Subcutaneous abdominal adipose tissue (tissue), 5 donors: ENCODE data around the gene TALDO1.

Experiments
- H3K27ac ChIP-seq: one replicate; pipeline ENCODE4 v1.7.0; 2013; ENCODE audit warnings: low read depth, mild to moderate bottlenecking, inconsistent platforms, low read length, moderate library complexity
- H3K27me3 ChIP-seq, 5 donors: one replicate each; pipeline ENCODE4 v1.7.0; 2013; ENCODE audit warnings: low read length in 5 of 5, inconsistent platforms in 1 of 5; ENCODE audit not compliant: control insufficient read depth in 5 of 5, insufficient read depth in 4 of 5
- H3K36me3 ChIP-seq, 5 donors: one replicate each; pipeline ENCODE4 v1.7.0; 2013; ENCODE audit warnings: low read length in 5 of 5; ENCODE audit not compliant: control insufficient read depth in 5 of 5, insufficient read depth in 5 of 5
- H3K4me1 ChIP-seq, 5 donors: one replicate each; pipeline ENCODE4 v1.7.0; 2013; ENCODE audit warnings: low read length in 5 of 5, mild to moderate bottlenecking in 3 of 5, moderate library complexity in 1 of 5; ENCODE audit not compliant: control insufficient read depth in 5 of 5, insufficient read depth in 5 of 5
- H3K4me3 ChIP-seq, 5 donors: one replicate each; pipeline ENCODE4 v1.7.0; 2013; ENCODE audit warnings: low read length in 5 of 5, low read depth in 1 of 5
- H3K9ac ChIP-seq, 5 donors: one replicate each; pipeline ENCODE4 v1.7.0; 2013; ENCODE audit warnings: low read length in 5 of 5, mild to moderate bottlenecking in 4 of 5, moderate library complexity in 3 of 5
- H3K9me3 ChIP-seq, 5 donors: one replicate each; pipeline ENCODE4 v1.7.0; 2013; ENCODE audit warnings: low read length in 5 of 5; ENCODE audit not compliant: control insufficient read depth in 5 of 5
- donor health status: healthy.
- donor health status: healthy.
- donor health status: healthy.
- donor health status: healthy.
- donor health status: healthy.

The TALDO1 gene

DNA sequence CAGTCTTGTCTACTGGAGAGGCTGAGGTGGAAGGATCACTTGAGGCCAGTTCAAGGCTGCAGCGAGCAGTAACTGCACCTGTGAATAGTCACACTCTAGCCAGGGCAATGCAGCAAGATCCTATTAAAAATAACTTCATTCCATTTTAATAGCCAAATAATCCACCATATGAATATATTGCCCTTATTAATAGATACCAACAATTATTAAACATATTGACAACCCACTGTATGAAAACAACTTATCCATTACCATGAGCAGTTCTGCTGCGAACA lies 19.6 kb downstream of the TALDO1 start:
- Histone ChIP-seq H3K9me3 (no peaks in the 10 kb centered on the region), H3K27me3 (no peaks in the 10 kb centered on the region), H3K27ac (peak overlapping the region; percentile 50), H3K4me3 (no peak overlapping the region), H3K9ac (no peak overlapping the region), H3K4me1 (peaks cover 0 to 27% (median 7%) of the 10 kb centered on the region in 5 donors), H3K36me3 (peaks cover 0 to 73% (median 62%) of the 10 kb centered on the region in 5 donors)

DNA sequence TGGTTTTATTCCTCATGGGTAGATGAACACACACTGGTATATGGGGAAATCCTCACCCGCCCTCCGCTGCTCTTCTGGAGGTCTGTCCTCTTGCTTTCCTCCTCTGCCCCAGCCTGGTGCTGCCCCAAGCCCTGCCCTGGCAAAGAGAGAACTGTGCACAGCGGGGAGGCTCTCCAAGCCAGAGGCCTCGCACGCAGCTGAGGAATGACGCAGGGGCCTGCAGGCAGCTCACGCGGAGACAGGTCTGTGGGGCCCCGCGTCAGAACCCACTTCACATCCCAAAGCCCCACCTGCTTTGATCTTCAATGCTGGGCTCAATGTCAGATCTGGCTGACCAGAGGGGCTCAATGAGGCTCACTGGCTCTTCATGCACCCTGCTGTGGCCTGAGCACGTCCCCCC lies 20.0 kb downstream of the TALDO1 start:
- Histone ChIP-seq H3K9ac (no peak overlapping the region), H3K36me3 (peaks cover 0 to 74% (median 64%) of the 10 kb centered on the region in 5 donors), H3K27me3 (no peaks in the 10 kb centered on the region), H3K27ac (no peak overlapping the region), H3K4me1 (peaks cover 0 to 25% (median 4%) of the 10 kb centered on the region in 5 donors), H3K4me3 (no peak overlapping the region), H3K9me3 (no peaks in the 10 kb centered on the region)

DNA sequence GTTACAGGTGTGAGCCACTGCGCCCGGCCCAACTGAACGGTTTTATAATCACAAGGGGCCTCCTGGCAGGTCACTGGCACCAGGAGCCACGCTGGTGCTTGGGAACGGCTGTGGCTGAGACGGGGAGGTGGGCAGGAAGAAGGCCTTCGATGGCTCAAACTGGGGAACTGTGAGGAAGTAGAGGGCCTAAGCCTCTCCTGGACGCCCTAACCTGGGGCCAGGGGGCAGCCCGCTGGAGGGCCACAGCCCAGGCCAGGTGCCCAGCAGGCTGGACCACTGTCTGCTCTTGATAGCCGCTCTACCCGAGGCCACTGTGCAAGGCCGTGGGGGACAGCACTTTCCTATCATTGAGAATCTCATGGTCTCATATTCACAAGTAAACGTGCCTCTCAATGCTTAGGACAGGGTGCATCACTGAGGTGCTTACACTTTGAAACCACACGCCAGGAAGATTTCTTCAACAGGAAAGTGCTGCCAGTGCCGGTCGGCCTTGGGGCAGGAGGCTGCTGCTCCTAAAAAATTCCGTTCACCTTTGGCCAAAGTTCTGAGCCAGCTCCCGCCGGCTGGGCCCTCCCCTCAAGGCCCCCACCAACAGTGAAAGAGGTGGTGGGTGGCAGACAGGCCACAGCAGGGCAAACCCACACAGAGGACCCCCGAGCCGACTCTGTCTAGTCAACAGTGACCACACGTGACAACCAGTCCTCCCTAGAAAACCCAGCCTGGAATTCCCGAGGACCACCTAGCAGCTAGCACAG lies 22.8 kb downstream of the TALDO1 start:
- no peaks in the 10 kb centered on the region for H3K9me3 ChIP-seq
- H3K27me3 ChIP-seq = no peaks in the 10 kb centered on the region
- H3K27ac ChIP-seq = no peak overlapping the region
- H3K9ac ChIP-seq = peak overlapping the region in 1 of 5 donors; percentile 17
- no peak overlapping the region for H3K4me3 ChIP-seq
- peaks cover 0 to 67% (median 54%) of the 10 kb centered on the region in 5 donors for H3K36me3 ChIP-seq
- peaks cover 0 to 27% (median 4%) of the 10 kb centered on the region in 5 donors for H3K4me1 ChIP-seq

DNA sequence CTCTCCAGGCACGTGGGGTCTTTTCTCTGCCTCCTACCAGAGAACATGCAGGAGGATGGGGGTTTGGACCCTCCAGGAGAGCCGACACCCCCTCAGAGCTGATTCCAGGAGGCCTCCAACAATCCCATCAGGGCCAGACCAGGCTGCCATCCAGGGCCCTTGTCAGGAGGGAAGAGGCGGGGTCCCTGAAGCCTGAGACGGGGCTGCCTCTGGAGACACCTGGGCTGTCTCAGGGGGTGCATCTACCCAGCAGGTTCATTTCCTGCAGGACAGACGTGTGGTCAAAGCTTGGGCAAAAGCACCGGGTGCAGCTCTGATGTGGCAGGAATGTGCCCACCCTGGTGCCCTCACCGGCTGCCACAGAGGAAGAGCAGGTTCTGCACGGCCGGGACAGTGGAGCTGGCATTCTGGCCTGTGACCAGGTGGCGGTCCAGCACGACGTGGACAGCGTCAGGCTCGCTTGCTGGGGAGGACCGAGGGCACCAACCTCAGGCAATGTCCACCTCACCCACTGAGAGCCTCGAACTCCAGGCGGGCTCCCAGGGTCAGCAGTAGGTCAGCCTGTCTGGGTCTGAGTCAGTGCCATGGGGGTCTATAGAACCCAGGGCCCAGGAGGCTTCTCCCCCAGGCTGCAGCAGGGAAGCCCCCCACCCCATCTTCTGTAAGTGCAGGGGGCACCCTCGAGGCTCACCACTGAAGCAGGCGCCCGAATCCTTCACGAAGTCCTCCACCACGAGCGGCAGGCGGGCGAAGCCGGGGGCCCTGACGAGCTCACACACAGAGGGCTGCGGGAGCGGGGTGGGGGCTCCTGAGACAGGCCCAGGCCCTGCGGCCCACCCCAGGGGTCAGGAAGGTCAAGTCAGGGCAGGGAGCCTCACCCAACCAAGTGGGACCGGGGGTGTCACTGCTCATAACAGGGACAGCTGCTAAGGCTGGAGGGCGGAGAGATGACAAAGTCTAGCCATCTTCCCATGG lies 23.7 kb downstream of the TALDO1 start:
- Histone ChIP-seq H3K4me3 (no peak overlapping the region), H3K9me3 (no peaks in the 10 kb centered on the region), H3K9ac (peak overlapping the region in 1 of 5 donors; percentile 17), H3K27me3 (no peaks in the 10 kb centered on the region), H3K4me1 (peaks cover 1 to 36% (median 12%) of the 10 kb centered on the region in 5 donors), H3K36me3 (peaks cover 0 to 60% (median 51%) of the 10 kb centered on the region in 5 donors), H3K27ac (no peak overlapping the region)

DNA sequence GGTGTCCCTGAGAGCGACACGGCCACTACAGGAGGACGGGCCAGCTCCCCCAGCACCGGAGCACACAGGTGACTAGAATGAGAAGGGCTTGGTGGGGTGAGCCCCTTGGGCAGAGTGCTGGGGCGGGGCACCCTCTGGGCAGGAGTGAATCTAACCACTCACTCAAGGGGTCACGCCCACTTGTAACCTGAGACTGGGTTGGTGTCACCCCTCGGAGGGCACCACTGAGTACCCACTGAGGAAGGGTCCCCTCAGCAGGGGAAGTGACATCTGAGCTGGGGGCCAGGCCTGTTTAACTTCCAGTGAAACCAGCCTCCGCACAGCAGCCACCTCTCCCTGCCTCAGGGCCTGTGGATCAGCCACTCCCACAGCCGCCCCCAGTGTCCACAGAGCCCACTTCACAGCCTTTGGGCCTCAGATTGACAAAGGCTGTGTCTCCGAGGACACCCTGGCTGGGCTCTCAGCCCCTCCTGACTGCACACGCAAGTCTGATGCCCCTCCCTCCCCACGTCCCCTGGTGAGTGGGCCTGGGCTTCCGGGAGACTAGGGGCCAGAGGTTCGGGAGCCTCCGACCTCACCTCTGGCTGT lies 24.4 kb downstream of the TALDO1 start:
- H3K4me3 ChIP-seq = no peak overlapping the region
- H3K27ac ChIP-seq = no peak overlapping the region
- no peak overlapping the region for H3K9ac ChIP-seq
- H3K9me3 ChIP-seq = no peaks in the 10 kb centered on the region
- H3K27me3 ChIP-seq = no peaks in the 10 kb centered on the region
- H3K4me1 ChIP-seq = peaks cover 1 to 36% (median 20%) of the 10 kb centered on the region in 5 donors
- H3K36me3 ChIP-seq = peaks cover 0 to 52% (median 43%) of the 10 kb centered on the region in 5 donors

DNA sequence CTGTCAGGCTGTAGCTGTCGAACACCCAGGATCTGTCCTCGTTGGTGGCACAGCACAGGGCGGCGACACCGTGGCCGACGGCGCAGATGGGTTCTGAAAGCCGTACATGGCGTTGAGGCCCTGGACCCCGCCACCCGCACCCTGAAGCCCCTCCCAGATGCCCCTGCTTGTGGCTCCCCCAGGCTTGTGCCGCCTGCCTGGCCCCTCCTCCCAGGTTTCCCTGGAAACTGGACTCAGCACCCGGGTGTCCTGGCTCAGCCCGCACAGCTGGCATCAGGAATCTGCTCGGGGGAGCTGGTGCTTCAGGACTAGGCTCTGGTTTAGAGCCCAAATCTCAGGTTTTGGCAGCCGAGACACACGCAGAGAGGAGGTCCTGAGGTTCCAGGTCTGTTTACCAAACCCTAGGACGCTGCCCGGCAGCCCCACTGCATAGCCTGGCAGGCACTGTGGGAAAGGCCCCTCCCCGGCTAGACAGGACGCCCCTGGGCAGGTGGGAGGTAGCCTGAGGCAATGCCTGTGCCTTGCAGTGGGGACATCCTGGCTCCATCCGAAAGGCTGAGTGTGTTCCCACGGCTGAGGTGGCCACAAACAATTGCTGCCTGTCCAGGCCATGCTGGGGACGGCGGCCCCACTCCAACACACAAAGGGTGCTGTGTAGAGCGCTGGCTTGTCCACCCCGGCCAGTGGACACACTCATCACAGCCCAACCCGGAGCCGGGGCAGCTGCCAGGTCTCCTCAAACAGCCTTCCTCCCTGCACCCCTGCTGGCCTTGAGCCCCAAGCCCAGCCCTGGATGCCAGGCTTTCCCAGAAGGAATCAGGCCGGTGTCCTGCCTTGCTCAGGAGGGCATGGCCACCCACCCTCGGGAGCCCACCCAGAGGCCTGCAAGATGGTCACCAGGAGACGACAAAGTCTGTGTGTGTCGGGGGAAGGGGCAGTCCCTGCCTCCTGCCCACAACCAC lies 25.4 kb downstream of the TALDO1 start:
- Histone ChIP-seq H3K4me1 (peaks cover 1 to 35% (median 23%) of the 10 kb centered on the region in 5 donors), H3K27ac (no peak overlapping the region), H3K4me3 (no peak overlapping the region)

DNA sequence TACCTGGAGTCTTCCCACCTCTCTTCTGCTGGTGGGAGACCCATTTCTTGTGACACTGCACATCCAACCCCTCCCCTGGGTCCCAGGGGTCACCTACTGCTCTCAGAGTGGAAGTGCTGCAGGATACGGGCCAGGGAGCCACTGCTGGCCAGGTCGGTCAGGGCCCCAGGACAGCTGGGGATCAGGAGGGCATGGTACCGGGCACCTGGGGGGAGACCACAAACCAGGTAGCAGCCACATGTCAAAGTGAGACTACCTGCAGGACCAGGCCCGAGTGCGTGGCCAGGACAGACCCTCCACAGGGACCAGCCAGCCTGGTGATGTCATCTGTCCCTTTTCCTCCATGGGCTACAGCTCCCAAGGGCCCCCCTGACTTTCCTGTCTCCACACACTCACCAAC lies 26.2 kb downstream of the TALDO1 start:
- H3K27ac ChIP-seq = no peak overlapping the region
- H3K9ac ChIP-seq = no peak overlapping the region
- H3K36me3 ChIP-seq = peaks cover 0 to 43% (median 37%) of the 10 kb centered on the region in 5 donors
- H3K27me3 ChIP-seq = no peaks in the 10 kb centered on the region
- peaks cover 3 to 42% (median 31%) of the 10 kb centered on the region in 5 donors for H3K4me1 ChIP-seq
- H3K9me3 ChIP-seq = no peaks in the 10 kb centered on the region
- no peak overlapping the region for H3K4me3 ChIP-seq

More for the DNA sequence above, 25.4 kb downstream of the TALDO1 start:
- H3K9ac ChIP-seq = no peak overlapping the region
- no peaks in the 10 kb centered on the region for H3K27me3 ChIP-seq
- H3K36me3 ChIP-seq = peaks cover 0 to 43% (median 37%) of the 10 kb centered on the region in 5 donors
- no peaks in the 10 kb centered on the region for H3K9me3 ChIP-seq

DNA sequence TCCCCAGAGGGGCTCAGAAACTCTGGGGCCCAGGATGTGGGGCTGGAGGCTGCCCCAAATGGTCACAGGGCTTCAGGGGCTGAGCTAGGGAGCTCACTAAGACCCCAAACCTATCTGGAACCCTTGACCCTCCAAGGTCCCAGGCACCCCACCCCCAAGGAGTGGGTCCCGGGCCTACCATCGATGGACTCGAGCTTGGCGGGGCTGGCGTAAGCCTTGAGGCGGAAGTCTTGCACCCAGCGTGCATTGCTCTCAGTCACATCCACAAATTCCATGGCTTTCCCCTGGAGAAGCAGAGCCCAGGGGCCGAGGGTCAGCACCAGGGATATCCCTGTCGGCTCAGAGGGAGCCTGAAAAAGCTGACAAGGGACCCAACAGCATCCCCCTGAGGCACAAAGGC lies 26.6 kb downstream of the TALDO1 start:
- Histone ChIP-seq H3K9me3 (no peaks in the 10 kb centered on the region), H3K4me3 (no peak overlapping the region), H3K27me3 (no peaks in the 10 kb centered on the region), H3K36me3 (peaks cover 0 to 43% (median 37%) of the 10 kb centered on the region in 5 donors), H3K27ac (no peak overlapping the region), H3K4me1 (peaks cover 3 to 46% (median 35%) of the 10 kb centered on the region in 5 donors), H3K9ac (no peak overlapping the region)
